Dermis microvascular lymphatic vessel endothelial cell (primary cell): ENCODE data around the gene RNF40. TPM values are rescaled to one million over a fixed set of nuclear protein-coding genes. Genes with fewer than 3 reads are reported as not detected.
"Not testable (repeated sequence)": the region's sequence is repeated elsewhere in the genome, so short reads cannot be mapped to it uniquely, and the experiment has no call there.

Experiments
- DNase-seq, 2 donors: peaks; one replicate each; pipeline versions ENCODE4 v3.0.0 to v3.0.0-alpha.2; 2010; ENCODE audit warnings: low read depth in 2 of 2
- total RNA-seq: library from RNA; depleted of rRNA; stranded (reverse); fragments of >200 nt; gene quantifications from 2 replicates; pipeline ENCODE4 v1.2.1, GENCODE V29; 2014

RNF40 gene
- total RNA-seq, 1 donor from 2014 or later: 41.0 TPM

GRCh38 chr16:30780549-30780948, 18.4 kb downstream of the RNF40 start:
- DNase-seq: no peak

GRCh38 chr16:30782486-30783279, 20.6 kb downstream of the RNF40 start:
- DNase-seq: no peak

- no peak for DNase-seq
Measured at GRCh38 chr16:30783280-30784109, 21.4 kb downstream of the RNF40 start.

GRCh38 chr16:30784215-30784614, 22.1 kb downstream of the RNF40 start:
- no peak for DNase-seq

- DNase-seq: no peak
Measured at GRCh38 chr16:30785126-30786106, 23.3 kb downstream of the RNF40 start.

GRCh38 chr16:30786115-30786935, 24.2 kb downstream of the RNF40 start:
- DNase-seq: peak in 1 of 2 donors; percentile 51

- peak in 1 of 2 donors; percentile 56 for DNase-seq
Measured at GRCh38 chr16:30786936-30787612, 25.0 kb downstream of the RNF40 start, which contains the start of gene ZNF629. Gene ZNF629 (minus strand): TSS chr16:30787205. CDS start chr16:30784482, 2,723 bp downstream.

GRCh38 chr16:30787613-30788378, 25.7 kb downstream of the RNF40 start:
- DNase-seq: peak in 1 of 2 donors; percentile 32

GRCh38 chr16:30793508-30794069, 31.5 kb downstream of the RNF40 start:
- DNase-seq: no peak

- no peak for DNase-seq
Measured at GRCh38 chr16:30794634-30795033, 32.5 kb downstream of the RNF40 start.

GRCh38 chr16:30797670-30798309, 35.7 kb downstream of the RNF40 start:
- no peak for DNase-seq

GRCh38 chr16:30802936-30803335, 40.8 kb downstream of the RNF40 start:
- DNase-seq: no peak

GRCh38 chr16:30805056-30805369, 42.9 kb downstream of the RNF40 start:
- peak in 1 of 2 donors; percentile 10 for DNase-seq

GRCh38 chr16:30805370-30806169, 43.4 kb downstream of the RNF40 start:
- peak; percentile 40 to 77 for DNase-seq

GRCh38 chr16:30808146-30808545, 46.0 kb downstream of the RNF40 start:
- no peak for DNase-seq

GRCh38 chr16:30808890-30809426, 46.8 kb downstream of the RNF40 start:
- not testable (repeated sequence) for DNase-seq

- DNase-seq: not testable (repeated sequence)
Measured at GRCh38 chr16:30809675-30810074, 47.6 kb downstream of the RNF40 start.
